ENCODE results near the gene NTMT1. TPM values are rescaled to one million over a fixed set of nuclear protein-coding genes. Genes with fewer than 3 reads are reported as not detected.
A peak's percentile ranks its signal among the peaks of the same experiment; 100 is the strongest.

Gene NTMT1
- total and polyA plus RNA-seq, 9 of the 15 experiments (the other 6 are each of a cell fraction or from before 2014, with no cell fraction given) = 42.1 to 116 (median 74.7) TPM

GRCh38 chr9:129682381-129682780 is 56.4 kb downstream of the NTMT1 start (continued):
- TF ChIP-seq ID3 (CRISPR knock-in tag; IDR thresholded peaks at IDR 0.05) = no peak
- 0 out of 2 replicates have a peak, but pooled peaks have one; percentile 27 for TF ChIP-seq ID3 (tag; IDR thresholded peaks at IDR 0.05)
- no peak for TF ChIP-seq ZNF311 (CRISPR knock-in tag; IDR thresholded peaks at IDR 0.05)
- TF ChIP-seq ZNF707 (CRISPR knock-in tag; conservative IDR thresholded peaks at IDR 0.05) = no peak
- no peak for TF ChIP-seq ZNF584 (CRISPR knock-in tag; IDR thresholded peaks at IDR 0.05; ENCODE audit: low read depth)
- TF ChIP-seq TCF3 (CRISPR knock-in tag; IDR thresholded peaks at IDR 0.05) = no peak
- no peak for TF ChIP-seq CREM (IDR thresholded peaks at IDR 0.05; ENCODE audit: low read depth)
- no peak for TF ChIP-seq BRF2 (IDR thresholded peaks at IDR 0.05; ENCODE audit: borderline replicate concordance, insufficient read depth, insufficient read length)
- TF ChIP-seq BRD9 (IDR thresholded peaks at IDR 0.05; ENCODE audit: low read depth, partially characterized antibody) = no peak
- TF ChIP-seq SMARCA4 (IDR thresholded peaks at IDR 0.05) = no peak

All from K562 (cell line).